Keratinocyte (primary cell): ENCODE results near the gene UBR7.

Experiments
- CTCF ChIP-seq, 3 experiments: IDR thresholded peaks in 1 of 3; conservative IDR thresholded peaks in 1 of 3; optimal IDR thresholded peaks in 1 of 3; 2 replicates in 2 of 3; 3 replicates in 1 of 3; pipeline versions ENCODE3 to v1.5.1; 2011; ENCODE audit warnings: low read length in 3 of 3, mild to moderate bottlenecking in 3 of 3, moderate library complexity in 2 of 3, control low read depth in 1 of 3, inconsistent platforms in 1 of 3; ENCODE audit not compliant: insufficient read depth in 2 of 3; ENCODE audit errors: extremely low read depth in 1 of 3
- EZH2 ChIP-seq: IDR thresholded peaks from one replicate; pipeline ENCODE4 v1.6.1; 2012; ENCODE audit warnings: inconsistent platforms, mild to moderate bottlenecking, low read length, moderate library complexity

DNA sequence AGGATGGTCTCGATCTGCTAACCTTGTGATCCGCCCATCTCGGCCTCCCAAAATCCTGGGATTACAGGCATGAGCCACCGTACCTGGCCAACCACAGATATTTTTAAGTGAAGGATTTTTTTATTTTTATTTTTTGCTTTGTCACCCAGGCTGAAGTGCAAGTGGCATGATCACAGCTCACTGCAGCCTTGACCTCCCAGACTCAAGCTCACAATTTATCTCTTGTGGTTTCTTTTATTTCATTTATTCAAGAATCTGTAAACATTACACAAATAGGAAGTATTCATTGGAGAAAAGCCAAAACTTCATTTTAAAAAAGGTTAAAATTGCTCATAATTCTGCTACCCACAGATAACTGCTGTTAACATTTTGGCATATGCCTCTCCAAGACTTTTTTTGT lies 35.7 kb upstream of the UBR7 start:
- no peak for TF ChIP-seq CTCF (optimal IDR thresholded peaks at IDR 0.05 in 1 of 3, IDR thresholded peaks at IDR 0.05 in 1 of 3, conservative IDR thresholded peaks at IDR 0.05 in 1 of 3; ENCODE audit: extremely low read depth in 1 of 3, insufficient read depth in 2 of 3, low read length in 3 of 3)
- no peak for TF ChIP-seq EZH2
